Measurements from ENCODE around the gene CFAP74. TPM values are rescaled to one million over a fixed set of nuclear protein-coding genes. Genes with fewer than 3 reads are reported as not detected.

CFAP74 gene
- polyA plus RNA-seq, 4 donors = 0.06 to 2.2 TPM; not detected in 2

DNA sequence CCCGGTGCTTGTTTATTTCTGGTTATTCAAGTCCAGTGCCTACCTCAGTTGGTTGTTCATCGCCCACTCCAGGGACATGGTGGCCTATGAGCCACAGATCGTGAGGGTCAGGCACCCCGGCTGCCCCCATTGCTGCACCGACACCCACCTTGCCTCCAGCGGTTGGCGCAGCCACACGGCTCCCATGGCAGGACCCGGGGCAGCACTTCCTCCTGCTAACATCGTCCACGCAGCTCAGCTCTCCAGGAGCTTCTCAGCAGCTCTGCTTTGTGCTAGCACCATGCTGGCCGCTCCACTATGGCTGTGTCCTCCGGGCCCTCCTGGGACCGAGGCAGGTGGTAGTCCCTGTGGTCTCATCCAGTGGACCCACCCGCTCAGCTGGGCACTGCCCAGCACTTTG is 32.7 kb upstream of the CFAP74 start:
- no peaks in the 10 kb centered on the region for H3K4me1 ChIP-seq (ENCODE audit: control insufficient read depth in 3 of 3, insufficient read depth in 2 of 3, low read depth in 1 of 3, low read length in 2 of 3)
- H3K27ac ChIP-seq (ENCODE audit: low read depth in 1 of 3, low read length in 2 of 3) = no peak overlapping the region
- DNase-seq (no peak), FAIRE-seq (no peak)
- H3K36me3 ChIP-seq (ENCODE audit: control insufficient read depth in 3 of 3, insufficient read depth in 2 of 3, low read depth in 1 of 3, low read length in 3 of 3) = no peaks in the 10 kb centered on the region
- peaks cover 0 to 10% (median 0%) of the 10 kb centered on the region in 3 donors for H3K27me3 ChIP-seq (ENCODE audit: control insufficient read depth in 3 of 3, insufficient read depth in 3 of 3, low read length in 3 of 3)
- 77 to 85% (median 84%) methylated on average over 13 to 15 of the region's 15 CpGs for WGBS, 3 donors
- H3K9me3 ChIP-seq (ENCODE audit: control insufficient read depth in 2 of 2, insufficient read depth in 1 of 2, low read depth in 1 of 2, low read length in 1 of 2) = peaks cover 0 to 4% of the 10 kb centered on the region in 2 donors
- H3K4me3 ChIP-seq (ENCODE audit: low read depth in 1 of 3, low read length in 3 of 3) = no peak overlapping the region

DNA sequence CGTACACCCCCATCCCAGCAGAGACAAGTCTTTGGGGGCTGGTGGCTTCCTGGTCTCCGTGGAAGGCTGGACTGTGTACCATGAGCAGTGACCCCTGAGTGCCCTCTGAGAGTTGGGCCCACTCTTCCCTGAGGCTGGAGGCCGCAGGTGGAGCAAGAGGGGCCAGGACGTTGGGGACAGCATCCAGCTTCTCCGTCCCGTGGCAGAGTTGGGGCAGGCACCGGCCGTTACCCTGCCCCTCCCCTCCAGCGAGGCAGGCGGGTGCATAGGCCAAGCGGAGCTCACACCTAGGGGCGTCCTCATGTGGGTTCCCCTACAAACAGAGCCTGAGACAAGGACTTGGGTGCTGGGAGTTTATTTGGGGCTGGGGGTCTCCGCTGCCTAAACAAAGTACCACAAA is 29.6 kb upstream of the CFAP74 start:
- FAIRE-seq (no peak), DNase-seq (no peak)
- Histone ChIP-seq H3K36me3 (ENCODE audit: control insufficient read depth in 3 of 3, insufficient read depth in 2 of 3, low read depth in 1 of 3, low read length in 3 of 3) (no peaks in the 10 kb centered on the region), H3K4me1 (ENCODE audit: control insufficient read depth in 3 of 3, insufficient read depth in 2 of 3, low read depth in 1 of 3, low read length in 2 of 3) (no peaks in the 10 kb centered on the region), H3K9me3 (ENCODE audit: control insufficient read depth in 2 of 2, insufficient read depth in 1 of 2, low read depth in 1 of 2, low read length in 1 of 2) (peaks cover 0 to 4% of the 10 kb centered on the region in 2 donors), H3K27me3 (ENCODE audit: control insufficient read depth in 3 of 3, insufficient read depth in 3 of 3, low read length in 3 of 3) (peaks cover 0 to 13% (median 0%) of the 10 kb centered on the region in 3 donors), H3K27ac (ENCODE audit: low read depth in 1 of 3, low read length in 2 of 3) (no peak overlapping the region), H3K4me3 (ENCODE audit: low read depth in 1 of 3, low read length in 3 of 3) (no peak overlapping the region)
- 62 to 74% (median 68%) methylated on average over 13 of the region's 13 CpGs for WGBS, 3 donors

DNA sequence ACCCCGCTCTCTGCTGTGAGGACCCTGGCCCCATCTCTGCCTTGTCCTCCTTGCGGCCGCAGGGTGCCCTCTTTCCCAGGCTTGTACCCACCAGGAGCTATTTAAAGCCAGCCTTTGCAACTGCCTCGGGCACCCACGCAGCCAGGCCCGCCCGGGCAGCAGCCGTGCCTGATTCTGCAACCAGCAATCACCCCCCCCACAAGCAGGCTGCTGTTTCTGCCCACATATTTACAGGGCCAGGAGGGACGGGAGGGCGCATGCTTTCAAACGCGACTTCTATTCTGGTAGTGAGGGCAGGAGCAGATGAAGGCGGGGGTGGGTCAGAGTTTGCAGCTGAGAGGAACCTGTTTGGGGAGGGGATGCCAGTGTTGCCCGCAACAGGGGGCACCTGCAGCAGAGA is 29.2 kb upstream of the CFAP74 start:
- DNase-seq = no peak
- H3K4me3 ChIP-seq (ENCODE audit: low read depth in 1 of 3, low read length in 3 of 3) = no peak overlapping the region
- H3K9me3 ChIP-seq (ENCODE audit: control insufficient read depth in 2 of 2, insufficient read depth in 1 of 2, low read depth in 1 of 2, low read length in 1 of 2) = no peaks in the 10 kb centered on the region
- FAIRE-seq = no peak
- H3K27ac ChIP-seq (ENCODE audit: low read depth in 1 of 3, low read length in 2 of 3) = no peak overlapping the region
- WGBS, 3 donors = 77 to 81% (median 80%) methylated on average over 14 of the region's 14 CpGs
- H3K27me3 ChIP-seq (ENCODE audit: control insufficient read depth in 3 of 3, insufficient read depth in 3 of 3, low read length in 3 of 3) = peaks cover 0 to 13% (median 0%) of the 10 kb centered on the region in 3 donors
- no peaks in the 10 kb centered on the region for H3K4me1 ChIP-seq (ENCODE audit: control insufficient read depth in 3 of 3, insufficient read depth in 2 of 3, low read depth in 1 of 3, low read length in 2 of 3)
- H3K36me3 ChIP-seq (ENCODE audit: control insufficient read depth in 3 of 3, insufficient read depth in 2 of 3, low read depth in 1 of 3, low read length in 3 of 3) = no peaks in the 10 kb centered on the region

DNA sequence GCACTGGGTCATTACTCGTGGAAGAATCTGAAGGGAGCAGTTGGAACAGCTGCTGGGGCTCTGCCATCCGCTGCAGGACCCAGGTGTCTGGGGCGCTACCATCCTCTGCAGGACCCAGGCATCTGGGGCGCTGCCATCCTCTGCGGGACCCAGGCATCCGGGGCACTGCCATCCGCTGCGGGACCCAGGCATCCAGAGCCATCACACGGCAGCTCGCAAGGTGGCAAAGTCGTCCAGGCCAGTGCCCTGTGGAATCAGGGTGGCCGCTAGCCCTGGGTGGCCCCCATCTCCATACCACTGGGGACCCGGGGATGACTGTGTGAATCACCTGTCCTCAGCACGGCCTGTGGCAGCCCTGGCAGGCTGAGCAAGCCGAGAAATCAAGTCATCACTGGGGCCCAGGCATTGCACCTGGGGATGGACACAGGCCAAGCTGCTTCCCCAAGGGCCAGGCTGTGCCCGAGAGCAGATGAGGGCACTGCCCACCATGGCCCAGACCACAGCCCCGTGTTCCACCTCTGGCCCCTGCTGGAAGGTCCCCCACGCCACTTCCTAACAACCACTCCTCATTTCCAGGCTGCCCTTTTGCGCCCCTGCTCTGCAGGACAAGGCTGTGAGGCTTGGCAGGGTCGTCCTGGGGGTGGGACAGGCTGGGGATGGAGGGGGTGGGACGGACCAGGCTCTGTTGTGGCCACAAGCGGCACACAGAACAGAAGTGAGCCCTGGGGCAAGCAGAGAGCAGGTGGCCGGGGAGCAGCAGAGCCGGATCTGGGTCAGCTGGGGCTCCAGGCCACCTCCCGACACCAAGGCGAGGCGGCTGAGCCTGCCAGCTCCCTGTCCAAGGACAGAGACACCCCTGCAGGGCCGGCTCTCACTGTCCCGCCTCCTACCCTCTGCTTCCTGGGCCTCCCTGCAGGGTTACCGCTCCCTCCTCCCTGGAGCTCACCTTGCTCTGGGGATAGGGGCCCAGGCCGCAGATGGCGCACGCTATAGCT is 28.3 kb upstream of the CFAP74 start:
- H3K9me3 ChIP-seq (ENCODE audit: control insufficient read depth in 2 of 2, insufficient read depth in 1 of 2, low read depth in 1 of 2, low read length in 1 of 2) = no peaks in the 10 kb centered on the region
- peaks cover 0 to 13% (median 0%) of the 10 kb centered on the region in 3 donors for H3K27me3 ChIP-seq (ENCODE audit: control insufficient read depth in 3 of 3, insufficient read depth in 3 of 3, low read length in 3 of 3)
- no peak overlapping the region for H3K4me3 ChIP-seq (ENCODE audit: low read depth in 1 of 3, low read length in 3 of 3)
- WGBS, 3 donors = 77 to 80% (median 80%) methylated on average over 24 to 33 of the region's 33 CpGs
- no peaks in the 10 kb centered on the region for H3K36me3 ChIP-seq (ENCODE audit: control insufficient read depth in 3 of 3, insufficient read depth in 2 of 3, low read depth in 1 of 3, low read length in 3 of 3)
- no peak for DNase-seq
- FAIRE-seq = no peak
- no peaks in the 10 kb centered on the region for H3K4me1 ChIP-seq (ENCODE audit: control insufficient read depth in 3 of 3, insufficient read depth in 2 of 3, low read depth in 1 of 3, low read length in 2 of 3)
- H3K27ac ChIP-seq (ENCODE audit: low read depth in 1 of 3, low read length in 2 of 3) = no peak overlapping the region

DNA sequence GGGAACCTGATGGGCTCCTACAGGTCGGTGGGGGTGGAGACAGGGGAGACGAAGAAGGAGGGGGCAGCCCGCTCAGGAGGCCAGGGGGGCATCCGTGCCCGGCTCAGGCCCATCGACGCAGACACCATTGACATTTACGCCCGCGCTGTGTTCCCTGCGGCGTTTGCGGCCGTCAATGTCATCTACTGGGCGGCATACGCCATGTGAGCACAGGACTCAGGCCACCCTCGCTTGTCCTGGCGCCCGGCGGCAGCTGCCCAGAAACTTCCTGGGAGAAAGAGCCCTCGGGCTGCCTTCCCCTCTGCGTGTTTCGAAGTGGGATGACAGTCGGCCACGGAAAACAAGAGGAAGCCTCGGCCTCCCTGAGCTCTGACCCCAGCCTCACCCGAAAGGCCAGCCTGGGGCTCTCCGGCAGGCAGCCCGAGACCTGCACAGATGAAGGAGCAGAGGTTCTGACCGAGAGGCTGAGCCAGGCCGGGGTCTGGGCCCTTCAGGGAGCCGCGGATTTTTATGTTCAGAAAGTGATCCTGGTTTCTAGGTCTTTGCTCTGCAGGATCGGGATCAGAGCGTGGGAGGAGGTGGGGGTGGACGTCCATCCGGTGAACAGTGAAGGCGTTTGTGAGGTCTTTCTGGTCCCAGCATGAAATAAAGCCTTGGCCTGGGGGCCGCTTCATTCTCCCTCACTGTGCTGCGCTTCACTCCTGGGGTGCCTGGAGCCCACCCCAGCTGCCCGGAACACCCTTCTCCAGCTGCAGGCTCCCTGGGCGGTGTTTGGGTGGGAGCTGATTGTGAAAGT is 26.7 kb upstream of the CFAP74 start:
- FAIRE-seq (no peak), DNase-seq (no peak)
- no peaks in the 10 kb centered on the region for H3K9me3 ChIP-seq (ENCODE audit: control insufficient read depth in 2 of 2, insufficient read depth in 1 of 2, low read depth in 1 of 2, low read length in 1 of 2)
- no peaks in the 10 kb centered on the region for H3K36me3 ChIP-seq (ENCODE audit: control insufficient read depth in 3 of 3, insufficient read depth in 2 of 3, low read depth in 1 of 3, low read length in 3 of 3)
- H3K27ac ChIP-seq (ENCODE audit: low read depth in 1 of 3, low read length in 2 of 3) = no peak overlapping the region
- H3K27me3 ChIP-seq (ENCODE audit: control insufficient read depth in 3 of 3, insufficient read depth in 3 of 3, low read length in 3 of 3) = peaks cover 0 to 15% (median 0%) of the 10 kb centered on the region in 3 donors
- no peak overlapping the region for H3K4me3 ChIP-seq (ENCODE audit: low read depth in 1 of 3, low read length in 3 of 3)
- 85 to 89% (median 88%) methylated on average over 41 to 42 of the region's 42 CpGs for WGBS, 3 donors
- peaks cover 0 to under 1% (median 0%) of the 10 kb centered on the region in 3 donors for H3K4me1 ChIP-seq (ENCODE audit: control insufficient read depth in 3 of 3, insufficient read depth in 2 of 3, low read depth in 1 of 3, low read length in 2 of 3)

DNA sequence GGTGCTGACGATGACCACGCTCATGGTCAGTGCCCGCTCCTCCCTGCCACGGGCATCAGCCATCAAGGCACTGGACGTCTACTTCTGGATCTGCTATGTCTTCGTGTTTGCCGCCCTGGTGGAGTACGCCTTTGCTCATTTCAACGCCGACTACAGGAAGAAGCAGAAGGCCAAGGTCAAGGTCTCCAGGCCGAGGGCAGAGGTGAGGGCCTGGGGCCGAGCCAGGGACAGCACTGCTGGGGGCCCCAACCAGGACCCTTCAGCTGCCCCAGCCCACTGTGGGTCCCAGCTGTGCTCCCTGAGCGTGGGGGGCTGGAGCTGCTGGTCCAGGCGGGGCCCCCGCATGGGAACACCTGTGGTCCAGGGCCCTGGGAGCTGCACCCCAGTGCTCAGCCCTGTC is 26.0 kb upstream of the CFAP74 start:
- Histone ChIP-seq H3K27me3 (ENCODE audit: control insufficient read depth in 3 of 3, insufficient read depth in 3 of 3, low read length in 3 of 3) (peaks cover 0 to 15% (median 0%) of the 10 kb centered on the region in 3 donors), H3K4me3 (ENCODE audit: low read depth in 1 of 3, low read length in 3 of 3) (no peak overlapping the region), H3K9me3 (ENCODE audit: control insufficient read depth in 2 of 2, insufficient read depth in 1 of 2, low read depth in 1 of 2, low read length in 1 of 2) (no peaks in the 10 kb centered on the region), H3K4me1 (ENCODE audit: control insufficient read depth in 3 of 3, insufficient read depth in 2 of 3, low read depth in 1 of 3, low read length in 2 of 3) (peaks cover 0 to 3% (median 0%) of the 10 kb centered on the region in 3 donors), H3K36me3 (ENCODE audit: control insufficient read depth in 3 of 3, insufficient read depth in 2 of 3, low read depth in 1 of 3, low read length in 3 of 3) (no peaks in the 10 kb centered on the region), H3K27ac (ENCODE audit: low read depth in 1 of 3, low read length in 2 of 3) (no peak overlapping the region)
- DNase-seq (no peak), FAIRE-seq (no peak)
- WGBS, 3 donors = 78 to 89% (median 81%) methylated on average over 15 of the region's 15 CpGs

DNA sequence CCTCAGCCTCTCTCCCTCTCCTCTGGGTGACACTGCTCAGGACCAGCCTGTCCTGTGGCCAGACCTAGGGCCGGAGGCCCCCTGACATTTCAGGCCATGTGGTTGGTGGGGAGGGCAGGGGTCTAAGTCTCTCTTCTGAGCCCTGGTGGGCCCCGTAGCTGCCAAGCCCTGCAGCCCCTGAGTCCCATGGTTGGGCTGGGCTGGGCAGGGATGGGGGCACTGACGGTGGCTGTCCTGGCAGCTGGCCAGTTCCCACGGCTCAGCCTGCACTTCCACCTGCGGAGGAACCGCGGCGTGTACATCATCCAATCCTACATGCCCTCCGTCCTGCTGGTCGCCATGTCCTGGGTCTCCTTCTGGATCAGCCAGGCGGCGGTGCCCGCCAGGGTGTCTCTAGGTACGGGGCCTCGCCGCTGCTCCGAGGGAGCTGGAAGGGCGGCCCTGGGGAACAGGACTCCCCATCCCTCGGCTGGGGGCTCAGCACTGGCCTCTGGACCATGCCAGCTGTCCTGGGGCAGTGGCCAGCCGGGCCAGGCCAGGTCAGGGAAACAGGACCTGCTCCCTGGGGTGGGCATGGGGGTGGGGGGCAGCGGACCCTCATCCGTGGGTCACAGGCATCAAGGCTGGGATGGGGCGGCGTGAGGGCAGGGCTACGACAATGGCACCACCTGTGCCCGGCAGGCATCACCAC is 25.4 kb upstream of the CFAP74 start:
- WGBS, 3 donors = 80 to 85% (median 83%) methylated on average over 25 to 26 of the region's 26 CpGs
- Histone ChIP-seq H3K36me3 (ENCODE audit: control insufficient read depth in 3 of 3, insufficient read depth in 2 of 3, low read depth in 1 of 3, low read length in 3 of 3) (no peaks in the 10 kb centered on the region), H3K4me3 (ENCODE audit: low read depth in 1 of 3, low read length in 3 of 3) (no peak overlapping the region), H3K27ac (ENCODE audit: low read depth in 1 of 3, low read length in 2 of 3) (no peak overlapping the region), H3K27me3 (ENCODE audit: control insufficient read depth in 3 of 3, insufficient read depth in 3 of 3, low read length in 3 of 3) (peaks cover 0 to 15% (median 0%) of the 10 kb centered on the region in 3 donors), H3K9me3 (ENCODE audit: control insufficient read depth in 2 of 2, insufficient read depth in 1 of 2, low read depth in 1 of 2, low read length in 1 of 2) (no peaks in the 10 kb centered on the region), H3K4me1 (ENCODE audit: control insufficient read depth in 3 of 3, insufficient read depth in 2 of 3, low read depth in 1 of 3, low read length in 2 of 3) (peaks cover 0 to 3% (median 0%) of the 10 kb centered on the region in 3 donors)
- no peak for DNase-seq
- FAIRE-seq = no peak

Data from small intestine (tissue), 7 donors.